C4-2B (cell line): Measurements from ENCODE around the gene GNLY.

Experiments
- H3K27ac ChIP-seq: fragments of 450-650 bp; 2 replicates; pipeline ENCODE4 v1.5.1; 2017
- ZFX ChIP-seq: fragments of 450-650 bp; IDR thresholded peaks from 2 replicates; pipeline ENCODE4 v1.6.1; 2017
- TF ChIP-seq, protein P1 (sequence below): fragments of 450-650 bp; conservative IDR thresholded peaks from 2 replicates; pipeline ENCODE4 v1.5.1; 2017; ENCODE audit warnings: mild to moderate bottlenecking

The GNLY gene

DNA sequence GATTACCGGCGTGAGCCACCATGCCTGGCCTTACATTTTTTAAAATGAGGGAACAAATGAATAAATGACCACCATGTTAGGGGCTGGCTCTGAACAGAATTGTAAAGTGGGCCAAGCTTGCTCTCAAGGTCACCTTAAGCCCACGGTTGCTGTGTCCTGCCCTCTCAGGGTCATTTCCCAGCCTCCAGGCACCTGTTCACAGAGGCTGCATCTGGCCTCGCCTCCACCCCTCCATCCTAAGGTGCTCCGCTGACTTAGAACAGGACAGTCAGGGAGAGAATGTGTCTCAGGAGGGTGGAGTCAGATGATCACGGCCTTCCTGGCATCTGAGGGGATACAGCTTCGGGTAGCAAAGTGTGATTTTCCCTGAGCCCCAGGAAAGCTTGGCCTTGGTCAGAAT, 33.4 kb upstream of the GNLY start:
- no peak for TF ChIP-seq ZFX
- H3K27ac ChIP-seq = no peak overlapping the region

DNA sequence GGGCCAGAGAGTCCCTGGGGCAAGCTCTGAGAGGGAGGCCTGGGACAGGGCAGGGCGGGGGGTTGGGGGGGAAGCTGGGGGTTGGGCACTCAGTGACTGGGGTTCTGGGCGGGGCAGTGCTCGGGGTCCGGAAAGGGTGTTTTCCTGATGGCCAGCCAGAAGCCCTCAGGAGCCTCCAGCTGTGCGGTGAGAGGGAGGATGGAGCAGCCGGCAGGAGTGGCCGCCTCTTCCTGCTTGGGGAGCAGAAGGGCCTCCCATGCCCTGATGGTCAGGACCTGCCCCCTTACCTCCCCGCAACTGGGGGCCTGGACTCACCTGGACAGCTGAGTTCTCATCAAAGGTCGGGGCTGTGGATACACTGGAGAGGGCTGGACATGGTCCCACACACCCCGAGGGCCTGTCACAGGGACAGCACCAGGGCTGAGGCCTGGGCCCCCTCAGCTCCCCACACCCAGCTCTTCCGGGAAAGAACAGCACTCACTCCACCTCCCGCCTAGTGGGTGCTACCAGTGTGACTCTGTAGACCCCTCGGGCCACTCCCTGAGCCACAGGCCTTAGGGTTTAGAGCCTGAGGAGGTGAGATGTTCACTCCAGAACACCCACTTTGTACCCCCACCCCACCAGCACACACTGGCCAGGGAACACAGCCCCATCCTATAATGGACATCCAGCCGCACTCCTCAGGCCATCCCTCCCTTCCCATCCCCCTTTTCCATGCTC, 32.9 kb upstream of the GNLY start:
- no peak overlapping the region for H3K27ac ChIP-seq
- no peak for TF ChIP-seq ZFX
- TF ChIP-seq, protein P1, sequence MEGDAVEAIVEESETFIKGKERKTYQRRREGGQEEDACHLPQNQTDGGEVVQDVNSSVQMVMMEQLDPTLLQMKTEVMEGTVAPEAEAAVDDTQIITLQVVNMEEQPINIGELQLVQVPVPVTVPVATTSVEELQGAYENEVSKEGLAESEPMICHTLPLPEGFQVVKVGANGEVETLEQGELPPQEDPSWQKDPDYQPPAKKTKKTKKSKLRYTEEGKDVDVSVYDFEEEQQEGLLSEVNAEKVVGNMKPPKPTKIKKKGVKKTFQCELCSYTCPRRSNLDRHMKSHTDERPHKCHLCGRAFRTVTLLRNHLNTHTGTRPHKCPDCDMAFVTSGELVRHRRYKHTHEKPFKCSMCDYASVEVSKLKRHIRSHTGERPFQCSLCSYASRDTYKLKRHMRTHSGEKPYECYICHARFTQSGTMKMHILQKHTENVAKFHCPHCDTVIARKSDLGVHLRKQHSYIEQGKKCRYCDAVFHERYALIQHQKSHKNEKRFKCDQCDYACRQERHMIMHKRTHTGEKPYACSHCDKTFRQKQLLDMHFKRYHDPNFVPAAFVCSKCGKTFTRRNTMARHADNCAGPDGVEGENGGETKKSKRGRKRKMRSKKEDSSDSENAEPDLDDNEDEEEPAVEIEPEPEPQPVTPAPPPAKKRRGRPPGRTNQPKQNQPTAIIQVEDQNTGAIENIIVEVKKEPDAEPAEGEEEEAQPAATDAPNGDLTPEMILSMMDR = no peak

DNA sequence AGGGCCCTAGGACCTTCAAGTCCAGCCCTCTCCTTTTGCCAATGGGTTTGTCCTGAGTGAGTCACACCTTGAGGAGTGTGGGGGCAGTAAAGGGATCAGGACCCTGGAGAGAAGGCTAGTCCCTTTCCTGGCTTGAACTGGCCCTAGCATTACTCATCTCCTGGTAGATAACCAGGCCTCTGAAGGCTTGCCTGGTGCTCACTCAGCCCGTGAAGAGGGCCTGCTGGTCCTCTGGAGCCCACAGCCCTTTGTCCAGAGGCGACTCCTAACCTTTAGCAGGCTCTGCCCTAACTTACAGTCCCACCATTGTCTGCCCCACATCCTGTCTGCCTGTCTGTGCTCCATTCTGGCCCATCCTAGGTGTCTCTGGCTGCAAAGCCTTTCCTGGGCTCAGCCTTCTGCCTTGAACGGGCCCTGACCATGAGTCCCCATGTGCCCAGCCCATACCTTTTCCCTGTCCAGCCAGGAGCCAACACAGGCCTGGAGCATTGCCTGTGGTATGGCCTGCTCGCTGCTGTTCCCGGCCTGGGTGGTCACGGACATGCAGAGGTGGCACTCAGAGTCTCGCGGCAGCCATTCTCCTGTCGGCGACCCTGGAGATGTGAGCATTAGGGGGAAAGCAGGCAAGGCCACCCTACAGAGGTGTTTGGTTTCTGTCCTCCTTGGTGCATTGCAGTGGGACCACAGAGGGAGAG, 31.1 kb upstream of the GNLY start:
- H3K27ac ChIP-seq = no peak overlapping the region
- TF ChIP-seq, protein P1 = no peak
- TF ChIP-seq ZFX = no peak

DNA sequence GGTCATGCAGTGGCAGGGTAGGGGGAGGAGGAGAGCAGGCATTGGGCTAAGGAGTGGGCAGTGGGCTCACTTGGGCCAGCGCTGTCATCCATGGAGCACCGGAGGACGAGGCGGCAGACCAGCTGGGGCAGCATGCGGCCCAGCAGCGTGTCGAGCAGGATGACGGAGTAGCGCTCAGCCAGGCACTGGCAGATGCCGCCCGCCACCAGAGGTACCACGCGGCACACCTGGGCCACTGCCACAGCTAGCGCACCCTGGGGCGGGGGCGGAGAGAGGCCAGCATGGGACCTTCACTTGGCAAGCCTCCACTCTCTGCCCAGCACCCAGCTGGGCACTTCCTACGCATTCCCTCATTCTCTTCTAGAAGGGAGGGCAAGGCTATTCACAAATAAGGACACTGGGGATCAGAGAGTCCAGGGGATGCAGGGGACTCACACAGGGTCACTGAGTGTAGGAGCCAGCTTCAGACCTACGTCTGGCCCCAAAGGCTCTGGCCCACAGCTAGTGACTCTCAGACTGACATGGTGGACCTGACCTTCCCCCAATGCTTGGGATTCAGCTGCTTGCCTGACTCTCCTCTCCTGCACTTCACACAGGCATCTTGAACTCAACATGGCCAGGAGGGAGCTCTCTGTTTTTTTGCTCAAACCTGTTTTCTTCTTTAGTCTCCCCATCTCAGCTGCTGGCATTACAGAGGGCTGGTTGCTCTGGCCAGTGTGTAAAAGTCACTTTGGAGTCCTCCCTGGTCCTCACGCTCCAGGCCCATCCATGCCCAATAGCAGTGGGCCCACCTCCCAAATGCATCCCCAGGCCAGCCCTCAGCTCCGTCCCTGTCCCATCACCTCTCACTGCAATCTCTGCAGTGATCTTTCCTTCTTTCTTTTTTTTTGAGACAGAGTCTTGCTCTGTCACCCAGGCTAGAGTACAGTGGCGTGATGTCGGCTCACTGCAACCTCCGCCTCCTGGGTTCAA, 30.3 kb upstream of the GNLY start:
- no peak for TF ChIP-seq ZFX
- TF ChIP-seq, protein P1 = no peak

DNA sequence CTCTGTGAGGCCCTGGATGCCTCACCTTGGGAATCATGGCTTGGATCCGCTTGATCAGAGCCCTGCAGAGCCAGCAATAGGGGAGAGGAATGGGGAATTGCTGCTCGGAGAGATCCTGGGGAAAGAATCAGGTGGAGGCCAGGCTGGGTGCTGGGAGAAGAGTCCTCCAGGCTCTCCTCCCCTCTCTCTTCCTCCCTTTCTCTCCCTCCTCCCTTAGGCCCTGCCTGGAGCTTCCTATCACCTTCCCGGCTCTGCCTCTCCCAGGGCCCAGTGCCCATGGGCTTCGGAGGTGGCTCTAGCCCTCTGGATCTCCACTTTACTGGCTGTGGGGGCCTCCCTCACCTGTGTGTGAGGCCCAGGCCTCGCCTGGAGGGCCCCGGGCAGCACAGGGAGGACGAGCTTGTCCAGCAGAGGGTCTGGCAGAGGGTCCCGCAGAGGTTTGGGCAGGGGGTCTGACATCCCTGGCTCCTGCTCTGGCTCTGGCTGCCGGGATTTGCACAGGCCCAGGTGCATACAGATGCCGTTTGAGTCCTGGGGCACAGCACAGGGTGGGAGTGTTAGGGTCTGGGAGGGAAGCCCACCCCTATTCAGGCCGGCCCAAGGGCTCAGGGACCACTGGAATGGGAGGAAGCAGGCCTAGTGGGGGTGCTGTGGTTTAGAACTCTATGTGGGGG, 28.8 kb upstream of the GNLY start:
- no peak overlapping the region for H3K27ac ChIP-seq
- TF ChIP-seq, protein P1 = no peak
- no peak for TF ChIP-seq ZFX

More for the DNA sequence above, 30.3 kb upstream of the GNLY start:
- H3K27ac ChIP-seq = no peak overlapping the region

DNA sequence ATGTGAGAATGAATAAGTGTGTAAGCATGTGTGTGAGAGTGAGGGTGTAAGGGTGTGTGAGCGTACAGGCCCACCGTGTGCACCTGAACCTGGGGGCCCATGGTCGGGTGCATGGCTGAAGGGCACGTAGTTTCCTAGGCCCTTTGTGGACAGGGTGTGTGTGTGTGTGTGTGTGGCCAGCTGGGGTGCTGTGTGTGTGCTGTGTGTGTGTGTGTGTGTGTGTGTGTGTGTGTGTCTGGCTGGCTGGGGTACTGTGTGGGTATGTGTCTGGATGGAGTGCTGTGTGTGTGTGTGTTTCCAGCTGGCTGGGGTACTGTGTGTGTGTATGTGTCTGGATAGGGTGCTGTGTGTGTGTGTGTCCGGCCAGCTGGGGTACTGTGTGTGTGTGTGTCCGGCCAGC, 28.1 kb upstream of the GNLY start:
- H3K27ac ChIP-seq = no peak overlapping the region
- TF ChIP-seq, protein P1 = no peak
- TF ChIP-seq ZFX = no peak
